OCI-LY1 (cell line): Measurements from ENCODE around the gene CTNNA2.
"Not testable (repeated sequence)": the region's sequence is repeated elsewhere in the genome, so short reads cannot be mapped to it uniquely, and the experiment has no call there.

ENCODE experiments used
- H2AFZ ChIP-seq: fragments of 200-600 bp; sonication (generic), shearing (Covaris generic); 2 replicates; pipeline ENCODE4 v1.6.0; 2014; ENCODE audit warnings: antibody characterized with exemption, mild to moderate bottlenecking, low read length
- H3F3A ChIP-seq: fragments of 200-600 bp; sonication (generic), shearing (Covaris generic); 2 replicates; pipeline ENCODE4 v1.6.0; 2014; ENCODE audit warnings: mild to moderate bottlenecking, antibody characterized with exemption, low read length, moderate library complexity; ENCODE audit not compliant: insufficient read depth
- H3K27ac ChIP-seq: fragments of 200-600 bp; sonication (generic); 2 replicates; pipeline ENCODE4 v1.5.1; 2014; ENCODE audit warnings: low read length, mixed run types, mild to moderate bottlenecking, low read depth; ENCODE audit not compliant: poor library complexity, severe bottlenecking
- H3K27me3 ChIP-seq: fragments of 200-600 bp; sonication (generic); 2 replicates; pipeline ENCODE4 v1.6.0; 2014; ENCODE audit warnings: antibody characterized with exemption, mild to moderate bottlenecking, low read length, moderate library complexity; ENCODE audit not compliant: insufficient read depth
- H3K36me3 ChIP-seq: fragments of 200-600 bp; sonication (generic); 2 replicates; pipeline ENCODE4 v1.6.1; 2014; ENCODE audit warnings: mild to moderate bottlenecking, antibody characterized with exemption, low read length, moderate library complexity, mixed read lengths; ENCODE audit not compliant: insufficient read depth
- H3K4me1 ChIP-seq: fragments of 200-600 bp; sonication (generic); 2 replicates; pipeline ENCODE4 v1.5.1; 2014; ENCODE audit warnings: mild to moderate bottlenecking, low read length, moderate library complexity; ENCODE audit not compliant: insufficient read depth, severe bottlenecking
- H3K4me2 ChIP-seq: fragments of 200-600 bp; sonication (generic), shearing (Covaris generic); 2 replicates; pipeline ENCODE4 v1.6.1; 2014; ENCODE audit warnings: low read length
- H3K4me3 ChIP-seq: fragments of 200-600 bp; sonication (generic); 2 replicates; pipeline ENCODE4 v1.5.1; 2014; ENCODE audit warnings: low read length, low read depth, mild to moderate bottlenecking, mixed read lengths; ENCODE audit not compliant: poor library complexity, severe bottlenecking
- H3K79me2 ChIP-seq: fragments of 200-600 bp; shearing (Covaris generic); 2 replicates; pipeline ENCODE4 v1.6.1; 2016; ENCODE audit warnings: mixed run types, low read length, mixed read lengths; ENCODE audit not compliant: insufficient read depth
- H3K9ac ChIP-seq: fragments of 200-600 bp; sonication (generic), shearing (Covaris generic); 2 replicates; pipeline ENCODE4 v1.6.1; 2014; ENCODE audit warnings: mild to moderate bottlenecking, low read length, mixed read lengths
- H3K9me2 ChIP-seq: fragments of 200-600 bp; sonication (generic), shearing (Covaris generic); 2 replicates; pipeline ENCODE4 v1.6.1; 2014; ENCODE audit warnings: low read depth, mild to moderate bottlenecking, low read length, mixed read lengths
- H3K9me3 ChIP-seq: fragments of 200-600 bp; shearing (Covaris generic); 2 replicates; pipeline ENCODE4 v1.6.1; 2014; ENCODE audit warnings: low read length, mixed read lengths
- H4K20me1 ChIP-seq: fragments of 200-600 bp; sonication (generic), shearing (Covaris generic); 2 replicates; pipeline ENCODE4 v1.6.0; 2016; ENCODE audit warnings: mild to moderate bottlenecking, low read length; ENCODE audit not compliant: insufficient read depth
- CTCF ChIP-seq: fragments of 200-600 bp; sonication (generic), shearing (Covaris generic); IDR thresholded peaks from 2 replicates; pipeline ENCODE4 v1.5.1; 2017; ENCODE audit warnings: mild to moderate bottlenecking, antibody characterized with exemption, low read length, moderate library complexity, mixed read lengths
- EZH2 ChIP-seq: fragments of 200-600 bp; sonication (generic), shearing (Covaris generic); IDR thresholded peaks from 2 replicates; pipeline ENCODE4 v1.8.0; 2017; ENCODE audit warnings: borderline replicate concordance, mixed run types, mild to moderate bottlenecking, antibody characterized with exemption, low read length, moderate library complexity, mixed read lengths

The CTNNA2 gene

GRCh38 chr2:80195034-80195433, 682.2 kb downstream of the CTNNA2 start:
- Histone ChIP-seq H3K9ac (no peak overlapping the region), H3K27me3 (no peaks in the 10 kb centered on the region), H2AFZ (no peak overlapping the region), H4K20me1 (no peaks in the 10 kb centered on the region), H3K9me3 (no peaks in the 10 kb centered on the region), H3K36me3 (no peaks in the 10 kb centered on the region), H3K27ac (no peak overlapping the region), H3K9me2 (no peaks in the 10 kb centered on the region), H3K4me1 (no peaks in the 10 kb centered on the region), H3K4me2 (no peak overlapping the region), H3K79me2 (no peaks in the 10 kb centered on the region), H3F3A (no peaks in the 10 kb centered on the region), H3K4me3 (no peak overlapping the region)
- TF ChIP-seq EZH2 (no peak), CTCF (no peak)

GRCh38 chr2:80198042-80198441, 685.2 kb downstream of the CTNNA2 start:
- H3K9me2 ChIP-seq: no peaks in the 10 kb centered on the region
- no peak for TF ChIP-seq CTCF
- no peak for TF ChIP-seq EZH2
- H2AFZ ChIP-seq: no peak overlapping the region
- H3K36me3 ChIP-seq: no peaks in the 10 kb centered on the region
- no peaks in the 10 kb centered on the region for H3K79me2 ChIP-seq
- no peak overlapping the region for H3K9ac ChIP-seq
- no peaks in the 10 kb centered on the region for H4K20me1 ChIP-seq
- no peaks in the 10 kb centered on the region for H3F3A ChIP-seq
- no peaks in the 10 kb centered on the region for H3K27me3 ChIP-seq
- H3K4me2 ChIP-seq: no peak overlapping the region
- H3K27ac ChIP-seq: no peak overlapping the region
- H3K4me3 ChIP-seq: no peak overlapping the region
- H3K9me3 ChIP-seq: no peaks in the 10 kb centered on the region
- H3K4me1 ChIP-seq: no peaks in the 10 kb centered on the region

GRCh38 chr2:80199504-80199903, 686.7 kb downstream of the CTNNA2 start:
- Histone ChIP-seq H4K20me1 (no peaks in the 10 kb centered on the region), H3F3A (no peaks in the 10 kb centered on the region), H3K9me3 (no peaks in the 10 kb centered on the region), H3K4me1 (no peaks in the 10 kb centered on the region), H3K4me2 (no peak overlapping the region), H3K79me2 (no peaks in the 10 kb centered on the region), H3K36me3 (no peaks in the 10 kb centered on the region), H3K4me3 (no peak overlapping the region), H2AFZ (no peak overlapping the region), H3K9ac (no peak overlapping the region), H3K9me2 (no peaks in the 10 kb centered on the region), H3K27ac (no peak overlapping the region), H3K27me3 (no peaks in the 10 kb centered on the region)
- TF ChIP-seq EZH2: no peak
- TF ChIP-seq CTCF: no peak

GRCh38 chr2:80203929-80204328, 691.1 kb downstream of the CTNNA2 start:
- H3K27me3 ChIP-seq, H3F3A ChIP-seq, H3K4me2 ChIP-seq, H3K9ac ChIP-seq, H3K36me3 ChIP-seq, H3K4me3 ChIP-seq, H3K9me3 ChIP-seq, H3K79me2 ChIP-seq, H3K4me1 ChIP-seq, H2AFZ ChIP-seq, H3K9me2 ChIP-seq, H4K20me1 ChIP-seq, H3K27ac ChIP-seq: not testable (repeated sequence)
